ENCODE data around the gene FAM111B.

FAM111B gene

DNA sequence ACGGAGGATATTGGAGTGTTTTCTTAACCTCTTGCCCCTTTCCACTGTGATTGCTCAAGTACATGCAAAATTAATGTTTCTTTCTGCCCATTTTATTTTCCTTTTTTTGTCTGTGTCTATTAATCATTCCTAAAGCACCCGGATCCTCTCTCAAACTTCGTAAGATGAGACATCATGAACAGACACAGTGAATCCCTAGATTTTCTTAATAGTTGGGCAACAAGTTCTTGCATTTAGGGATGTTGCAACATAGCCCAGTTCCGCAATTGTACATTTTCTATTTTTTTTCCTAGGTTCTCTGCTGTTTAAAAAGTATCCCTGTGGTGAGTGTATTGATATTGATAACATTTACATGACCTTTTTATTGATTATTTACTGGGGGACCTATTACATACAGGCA is 38.5 kb downstream of the FAM111B start:
- ChIA-PET CTCF (no interaction called here), POLR2A (no interaction called here)
- TF ChIP-seq SP1 (IDR thresholded peaks at IDR 0.05) (no peak), CTBP1 (IDR thresholded peaks at IDR 0.05; ENCODE audit: borderline replicate concordance) (no peak), ELF4 (IDR thresholded peaks at IDR 0.05) (no peak), FOXM1 (IDR thresholded peaks at IDR 0.05; ENCODE audit: borderline replicate concordance) (no peak), ARNT (IDR thresholded peaks at IDR 0.05) (no peak), NFRKB (IDR thresholded peaks at IDR 0.05) (no peak), LEF1 (IDR thresholded peaks at IDR 0.05; ENCODE audit: borderline replicate concordance) (no peak), FOXA1 (IDR thresholded peaks at IDR 0.05) (no peak)
- no peak for DNase-seq (ENCODE audit: extremely low spot score)

DNA sequence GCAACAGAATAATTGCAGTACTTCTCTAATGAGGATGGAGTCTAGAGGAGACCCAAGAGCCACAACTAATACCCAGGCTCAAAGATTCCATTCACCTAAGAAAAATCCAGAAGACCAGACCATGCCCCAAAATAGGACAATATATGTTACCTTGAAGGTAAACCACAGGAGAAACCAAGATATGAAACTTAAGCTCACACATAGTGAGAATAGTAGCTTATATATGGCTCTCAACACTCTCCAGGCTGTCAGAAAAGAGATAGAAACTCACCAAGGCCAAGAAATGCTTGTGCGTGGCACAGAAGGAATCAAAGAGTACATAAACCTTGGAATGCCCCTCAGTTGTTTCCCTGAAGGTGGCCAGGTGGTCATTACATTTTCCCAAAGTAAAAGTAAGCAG is 44.7 kb downstream of the FAM111B start:
- ChIA-PET CTCF (no interaction called here), POLR2A (no interaction called here)
- no peak for DNase-seq (ENCODE audit: extremely low spot score)
- no peak for TF ChIP-seq ZNF384 (IDR thresholded peaks at IDR 0.05)
- TF ChIP-seq LEF1 (IDR thresholded peaks at IDR 0.05; ENCODE audit: borderline replicate concordance), result no peak
- TF ChIP-seq SP1 (IDR thresholded peaks at IDR 0.05), result no peak
- TF ChIP-seq CTBP1 (IDR thresholded peaks at IDR 0.05; ENCODE audit: borderline replicate concordance), result no peak
- no peak for TF ChIP-seq FOXA1 (IDR thresholded peaks at IDR 0.05)
- no peak for TF ChIP-seq FOXK2 (IDR thresholded peaks at IDR 0.05)
- no peak for TF ChIP-seq ELF4 (IDR thresholded peaks at IDR 0.05)

DNA sequence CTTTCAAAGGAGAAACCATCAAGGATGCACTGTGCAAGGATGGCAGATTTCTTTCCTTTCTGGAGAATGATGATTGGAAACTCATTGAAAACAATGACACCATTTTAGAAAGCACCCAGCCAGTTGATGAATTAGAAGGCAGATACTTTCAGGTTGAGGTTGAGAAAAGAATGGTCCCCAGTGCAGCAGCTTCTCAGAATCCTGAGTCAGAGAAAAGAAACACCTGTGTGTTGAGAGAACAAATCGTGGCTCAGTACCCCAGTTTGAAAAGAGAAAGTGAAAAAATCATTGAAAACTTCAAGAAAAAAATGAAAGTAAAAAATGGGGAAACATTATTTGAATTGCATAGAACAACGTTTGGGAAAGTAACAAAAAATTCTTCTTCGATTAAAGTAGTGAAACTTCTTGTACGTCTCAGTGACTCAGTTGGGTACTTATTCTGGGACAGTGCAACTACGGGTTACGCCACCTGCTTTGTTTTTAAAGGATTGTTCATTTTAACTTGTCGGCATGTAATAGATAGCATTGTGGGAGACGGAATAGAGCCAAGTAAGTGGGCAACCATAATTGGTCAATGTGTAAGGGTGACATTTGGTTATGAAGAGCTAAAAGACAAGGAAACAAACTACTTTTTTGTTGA is 45.4 kb downstream of the FAM111B start:
- CTCF ChIA-PET, result no interaction called here
- POLR2A ChIA-PET, result no interaction called here

DNA sequence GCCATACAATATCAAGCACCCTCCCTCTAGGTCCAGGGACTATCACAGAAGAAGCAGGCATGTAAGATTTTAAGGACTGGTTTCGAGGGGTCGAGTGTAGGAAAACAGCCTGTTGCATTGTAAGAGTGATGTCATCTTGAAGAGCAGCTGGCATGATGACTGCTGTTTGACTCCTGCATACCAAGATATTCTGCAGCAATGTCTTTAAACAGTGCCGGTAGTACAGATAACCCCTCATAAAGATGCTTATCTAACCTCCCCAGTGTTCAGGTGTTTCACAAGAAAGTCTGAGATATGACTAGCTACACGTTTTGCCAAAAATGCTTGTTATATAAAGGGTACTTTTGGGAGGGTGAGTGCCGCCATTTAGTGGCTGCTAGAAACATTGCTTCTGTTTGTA is 47.6 kb downstream of the FAM111B start:
- TF ChIP-seq LEF1 (IDR thresholded peaks at IDR 0.05; ENCODE audit: borderline replicate concordance) (no peak), ARNT (IDR thresholded peaks at IDR 0.05) (no peak), ELF4 (IDR thresholded peaks at IDR 0.05) (no peak), L3MBTL2 (conservative IDR thresholded peaks at IDR 0.05) (no peak)
- TF ChIP-seq, protein P1, sequence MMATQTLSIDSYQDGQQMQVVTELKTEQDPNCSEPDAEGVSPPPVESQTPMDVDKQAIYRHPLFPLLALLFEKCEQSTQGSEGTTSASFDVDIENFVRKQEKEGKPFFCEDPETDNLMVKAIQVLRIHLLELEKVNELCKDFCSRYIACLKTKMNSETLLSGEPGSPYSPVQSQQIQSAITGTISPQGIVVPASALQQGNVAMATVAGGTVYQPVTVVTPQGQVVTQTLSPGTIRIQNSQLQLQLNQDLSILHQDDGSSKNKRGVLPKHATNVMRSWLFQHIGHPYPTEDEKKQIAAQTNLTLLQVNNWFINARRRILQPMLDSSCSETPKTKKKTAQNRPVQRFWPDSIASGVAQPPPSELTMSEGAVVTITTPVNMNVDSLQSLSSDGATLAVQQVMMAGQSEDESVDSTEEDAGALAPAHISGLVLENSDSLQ (IDR thresholded peaks at IDR 0.05), result no peak
- ChIA-PET POLR2A (no interaction called here), CTCF (no interaction called here)
- no peak for DNase-seq (ENCODE audit: extremely low spot score)

More for the DNA sequence above, 45.4 kb downstream of the FAM111B start:
- TF ChIP-seq LEF1 (IDR thresholded peaks at IDR 0.05; ENCODE audit: borderline replicate concordance) (no peak), BHLHE40 (IDR thresholded peaks at IDR 0.05; ENCODE audit: borderline replicate concordance) (no peak)
- no peak for DNase-seq (ENCODE audit: extremely low spot score)

DNA sequence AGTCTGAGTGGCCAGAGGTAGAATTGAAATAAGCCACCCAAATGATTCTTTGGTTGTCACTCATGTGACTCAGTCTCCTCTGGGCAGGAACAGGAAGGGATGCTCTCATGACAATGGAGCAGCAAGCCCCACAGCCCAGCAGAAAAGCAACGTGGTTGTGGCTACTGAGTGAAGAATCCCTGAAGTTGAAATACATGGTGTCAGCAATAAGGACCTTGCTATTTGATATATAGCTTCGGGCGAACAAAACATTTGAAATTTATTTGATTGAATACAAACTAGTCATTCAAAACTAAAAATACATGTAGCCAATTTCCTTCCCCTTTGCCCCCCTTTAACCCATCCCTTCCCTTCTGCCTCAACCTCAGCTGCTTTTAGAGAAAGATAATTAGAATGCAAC is 50.4 kb downstream of the FAM111B start:
- DNase-seq (ENCODE audit: extremely low spot score), result no peak
- TF ChIP-seq ELF4 (IDR thresholded peaks at IDR 0.05) (no peak), NFRKB (IDR thresholded peaks at IDR 0.05) (no peak), HDGF (IDR thresholded peaks at IDR 0.05; ENCODE audit: borderline replicate concordance) (no peak), LEF1 (IDR thresholded peaks at IDR 0.05; ENCODE audit: borderline replicate concordance) (no peak), ARNT (IDR thresholded peaks at IDR 0.05) (no peak), ZNF384 (IDR thresholded peaks at IDR 0.05) (no peak), BHLHE40 (IDR thresholded peaks at IDR 0.05; ENCODE audit: borderline replicate concordance) (no peak), FOXA1 (IDR thresholded peaks at IDR 0.05) (no peak), L3MBTL2 (conservative IDR thresholded peaks at IDR 0.05) (no peak), FOXM1 (IDR thresholded peaks at IDR 0.05; ENCODE audit: borderline replicate concordance) (no peak), TARDBP (IDR thresholded peaks at IDR 0.05) (no peak), SUZ12 (IDR thresholded peaks at IDR 0.05) (no peak), CTBP1 (IDR thresholded peaks at IDR 0.05; ENCODE audit: borderline replicate concordance) (no peak), FOXK2 (IDR thresholded peaks at IDR 0.05) (no peak)
- TF ChIP-seq, protein P1 (IDR thresholded peaks at IDR 0.05), result no peak
- ChIA-PET POLR2A (no interaction called here), CTCF (interaction anchor here (1.2 to 1.5 kb wide), 2 partner anchors 15 to 17 kb away, joined by 3 to 7 read pairs; partner anchors contain the start of gene FAM111A)

DNA sequence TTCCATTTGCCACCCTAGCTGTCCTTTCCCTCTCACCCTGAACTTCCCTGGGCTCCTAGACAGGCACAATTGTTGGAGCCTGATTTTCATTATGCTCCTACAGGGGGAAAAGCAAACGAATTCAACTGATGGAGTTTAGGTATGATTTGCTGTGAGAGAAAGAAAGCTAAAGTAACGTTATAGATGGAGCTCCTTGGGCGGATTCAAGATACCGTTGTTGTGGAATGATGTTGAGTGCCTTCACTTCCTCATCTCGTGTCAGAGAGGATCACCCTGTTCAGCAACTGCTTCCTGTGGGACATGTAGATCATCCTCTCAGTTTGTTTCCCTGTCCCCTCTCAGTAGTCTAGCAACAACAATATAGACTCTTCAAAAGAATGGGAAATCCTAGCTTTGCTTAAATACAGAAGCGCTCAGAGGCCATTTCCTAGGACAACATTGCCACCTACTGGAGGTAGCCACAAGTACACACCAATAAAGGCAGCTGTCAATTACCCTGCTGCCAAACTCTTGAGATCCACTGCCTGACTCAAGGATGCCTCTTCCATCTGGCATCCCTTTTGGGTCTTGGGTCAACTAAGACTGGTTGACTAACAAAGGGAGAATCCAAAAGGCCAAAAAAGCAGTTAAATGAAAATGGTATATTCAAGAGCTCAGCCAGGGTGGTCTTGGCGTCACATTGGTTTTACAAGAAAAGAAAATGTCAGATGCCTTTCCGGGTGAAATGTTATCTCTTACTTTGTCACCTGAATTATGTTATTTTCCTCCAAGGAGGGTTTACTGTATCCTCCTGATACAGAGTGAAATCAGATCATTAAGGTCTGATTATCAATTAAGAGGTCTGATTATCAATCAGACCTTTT is 51.4 kb downstream of the FAM111B start:
- TF ChIP-seq HDGF (IDR thresholded peaks at IDR 0.05; ENCODE audit: borderline replicate concordance), result no peak
- TF ChIP-seq, protein P1 (IDR thresholded peaks at IDR 0.05), result peak; percentile 84
- DNase-seq (ENCODE audit: extremely low spot score), result peak; percentile 61
- ChIA-PET CTCF (interaction anchor here (0.7 to 1.5 kb wide), 12 partner anchors 8 to 581 kb away, joined by 3 to 10 read pairs (median 4); partner anchors contain the start of genes DTX4 and FAM111A), POLR2A (interaction anchor here (0.7 kb wide), 1 partner anchor 16 kb away, joined by 3 read pairs; the partner anchor contains the start of gene FAM111A)

DNA sequence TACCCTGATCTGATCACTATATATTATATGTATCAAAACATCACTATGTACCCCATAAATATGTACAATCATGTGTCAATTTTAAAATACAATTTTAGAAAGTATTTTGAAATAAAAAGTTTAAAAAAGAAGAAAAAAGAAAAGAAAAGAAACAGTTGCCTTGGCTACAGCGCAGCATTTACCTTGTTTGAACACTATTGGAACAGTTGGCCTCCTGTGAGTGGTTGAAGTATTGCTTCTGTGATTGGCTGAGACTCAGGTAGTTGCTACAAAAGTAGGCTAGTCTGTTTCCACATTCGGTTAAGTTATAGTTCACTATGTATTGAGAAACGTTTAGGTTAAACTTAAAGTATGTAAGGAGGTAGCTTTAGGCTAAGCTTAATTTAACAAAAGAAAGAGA is 57.0 kb downstream of the FAM111B start:
- POLR2A ChIA-PET, result no interaction called here
- CTCF ChIA-PET, result no interaction called here
- DNase-seq (ENCODE audit: extremely low spot score), result no peak
- TF ChIP-seq TARDBP (IDR thresholded peaks at IDR 0.05) (no peak), FOXK2 (IDR thresholded peaks at IDR 0.05) (no peak), CTBP1 (IDR thresholded peaks at IDR 0.05; ENCODE audit: borderline replicate concordance) (no peak), L3MBTL2 (conservative IDR thresholded peaks at IDR 0.05) (no peak), FOXA1 (IDR thresholded peaks at IDR 0.05) (no peak), NFRKB (IDR thresholded peaks at IDR 0.05) (no peak), FOXM1 (IDR thresholded peaks at IDR 0.05; ENCODE audit: borderline replicate concordance) (no peak), ARNT (IDR thresholded peaks at IDR 0.05) (no peak), LEF1 (IDR thresholded peaks at IDR 0.05; ENCODE audit: borderline replicate concordance) (no peak), BHLHE40 (IDR thresholded peaks at IDR 0.05; ENCODE audit: borderline replicate concordance) (no peak), HDGF (IDR thresholded peaks at IDR 0.05; ENCODE audit: borderline replicate concordance) (no peak), SP1 (IDR thresholded peaks at IDR 0.05) (no peak), ZNF384 (IDR thresholded peaks at IDR 0.05) (no peak)
- TF ChIP-seq, protein P1 (IDR thresholded peaks at IDR 0.05), result no peak
